Testis (tissue), 2 donors: ENCODE data around the gene PTGFRN.

Source experiments
- CTCF ChIP-seq, 3 experiments: fragments of 450-650 bp in 2 of 3; fragments of 200-600 bp in 1 of 3; sonication (generic) in 1 of 3; IDR thresholded peaks; one replicate each; pipeline ENCODE4 v1.5.1; 2016 to 2019; ENCODE audit warnings: antibody characterized with exemption in 3 of 3, mild to moderate bottlenecking in 2 of 3, moderate library complexity in 1 of 3
- POLR2A ChIP-seq: fragments of 450-650 bp; IDR thresholded peaks from one replicate; pipeline ENCODE4 v1.6.1; 2017; ENCODE audit warnings: antibody characterized with exemption, mild to moderate bottlenecking, moderate library complexity

DNA sequence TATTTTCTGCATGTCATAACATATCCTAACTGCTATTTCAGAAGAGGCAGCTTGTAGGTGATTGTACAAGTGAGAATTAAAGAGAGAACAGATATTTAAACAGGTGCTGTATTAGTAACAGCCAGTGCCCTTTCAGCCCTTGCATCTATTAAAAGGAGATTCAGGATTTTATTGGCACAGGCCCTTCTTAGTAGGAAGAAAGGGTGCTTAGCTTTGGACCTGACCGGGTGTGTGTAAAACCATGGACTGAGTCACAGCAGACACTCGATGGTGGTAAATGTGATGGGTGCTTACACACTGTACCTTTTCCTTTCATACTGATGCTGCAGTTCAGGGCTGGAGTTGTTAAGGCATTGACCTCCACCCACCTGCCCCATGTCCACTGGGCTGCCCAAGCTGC lies 79.2 kb downstream of the PTGFRN start:
- no peak for TF ChIP-seq POLR2A
- TF ChIP-seq CTCF (IDR thresholded peaks at IDR 0.05): no peak
